NCI-H82 treated with DMSO at 0.1 percent for 48 hours (cell line): ENCODE results near the gene CRELD1.

Source experiments
- DNase-seq: peaks from one replicate; lab custom pipeline; 2025; ENCODE audit not compliant: unreplicated experiment; lab: John Stamatoyannopoulos, UW

The CRELD1 gene

DNA sequence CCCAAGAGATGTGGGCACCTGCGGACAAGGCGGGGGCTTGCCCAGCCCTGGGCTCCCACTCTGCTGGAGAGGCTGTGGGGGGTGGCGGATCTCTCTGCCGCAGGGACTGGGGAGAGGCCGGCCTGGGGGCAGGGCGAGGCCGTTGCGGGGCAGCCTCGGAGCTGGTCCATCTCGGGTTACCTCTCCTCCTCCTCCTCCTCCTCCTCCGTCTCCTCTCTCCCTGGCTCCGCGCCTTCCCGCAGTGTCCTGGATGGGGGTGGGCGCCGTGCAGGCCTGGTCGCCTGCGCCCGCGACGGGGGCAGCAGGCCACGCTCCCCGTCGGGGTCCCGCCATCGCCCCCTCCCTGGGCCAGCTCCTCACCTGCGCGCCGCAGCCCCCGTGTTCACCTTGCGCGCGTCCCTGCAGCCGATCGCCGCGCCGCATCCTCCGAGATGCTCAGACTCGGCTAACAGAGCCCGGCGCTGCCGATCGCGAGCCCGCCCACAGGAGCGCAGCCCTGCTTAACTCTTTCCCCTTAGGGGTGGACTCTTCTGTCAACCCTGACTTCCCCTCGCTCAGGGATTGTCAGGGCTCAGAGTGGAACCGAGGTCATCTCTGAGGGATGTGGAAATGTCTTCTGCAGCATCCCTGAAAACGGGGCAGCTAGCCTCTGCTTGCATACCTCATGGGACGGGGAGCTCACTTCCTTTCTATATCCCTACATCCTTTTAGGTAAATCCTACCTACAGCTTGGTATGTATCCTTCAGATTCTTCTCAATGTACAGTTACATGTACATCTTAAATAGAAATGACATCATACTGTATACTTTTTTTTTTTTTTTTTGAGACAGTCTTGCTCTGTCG is 18.6 kb downstream of the CRELD1 start, which contains the start of gene PRRT3:
Gene PRRT3, minus strand, starts transcription at position 447 of the 844 bp plus-strand sequence. CDS start 2,293 bp downstream, outside the sequence.
- DNase-seq, result no peak

GRCh38 chr3:9955067-9955502 is 21.5 kb downstream of the CRELD1 start:
- peak; percentile 84 for DNase-seq

DNA sequence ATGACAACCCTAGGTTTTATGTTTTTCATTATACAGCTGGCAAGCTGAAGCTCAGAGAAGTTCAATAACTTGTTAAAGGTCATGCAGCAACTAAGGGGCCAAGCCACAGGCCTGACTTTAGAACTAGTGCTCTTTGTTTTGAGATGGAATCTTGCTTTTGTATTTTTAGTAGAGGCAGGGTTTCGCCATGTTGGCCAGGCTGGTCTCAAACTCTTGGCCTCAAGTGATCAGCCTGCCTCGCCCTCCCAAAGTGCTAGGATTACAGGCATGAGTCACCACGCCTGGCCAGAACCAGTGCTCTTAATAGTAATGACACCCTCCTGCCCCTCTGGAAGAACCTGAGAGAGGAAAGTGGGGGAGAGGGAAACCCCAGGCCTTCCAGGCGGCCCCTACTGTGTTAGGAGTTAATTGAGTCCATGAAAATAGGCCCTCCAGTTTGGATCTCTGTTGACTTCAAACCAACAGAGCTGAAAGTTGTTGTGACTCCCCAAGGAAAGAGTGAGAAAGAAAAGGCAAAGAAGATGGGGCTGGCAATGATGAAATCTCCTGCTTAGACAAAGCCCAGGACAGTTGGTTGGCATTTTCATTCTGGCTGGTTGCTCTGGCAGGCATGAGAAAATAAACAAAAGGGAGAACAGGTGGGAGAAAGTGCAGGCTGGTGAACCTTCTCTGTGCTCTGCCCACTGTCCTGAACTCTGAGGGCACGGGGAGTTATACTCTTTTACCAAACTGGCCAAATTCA is 22.1 kb downstream of the CRELD1 start:
- no peak for DNase-seq

GRCh38 chr3:9957214-9957613 is 23.6 kb downstream of the CRELD1 start:
- peak; percentile 9 for DNase-seq

GRCh38 chr3:9965200-9965875 is 31.7 kb downstream of the CRELD1 start:
- DNase-seq, result no peak

GRCh38 chr3:9966841-9967240 is 33.2 kb downstream of the CRELD1 start:
- no peak for DNase-seq

- no peak for DNase-seq
Observed at GRCh38 chr3:9969632-9970019, 36.0 kb downstream of the CRELD1 start.

DNA sequence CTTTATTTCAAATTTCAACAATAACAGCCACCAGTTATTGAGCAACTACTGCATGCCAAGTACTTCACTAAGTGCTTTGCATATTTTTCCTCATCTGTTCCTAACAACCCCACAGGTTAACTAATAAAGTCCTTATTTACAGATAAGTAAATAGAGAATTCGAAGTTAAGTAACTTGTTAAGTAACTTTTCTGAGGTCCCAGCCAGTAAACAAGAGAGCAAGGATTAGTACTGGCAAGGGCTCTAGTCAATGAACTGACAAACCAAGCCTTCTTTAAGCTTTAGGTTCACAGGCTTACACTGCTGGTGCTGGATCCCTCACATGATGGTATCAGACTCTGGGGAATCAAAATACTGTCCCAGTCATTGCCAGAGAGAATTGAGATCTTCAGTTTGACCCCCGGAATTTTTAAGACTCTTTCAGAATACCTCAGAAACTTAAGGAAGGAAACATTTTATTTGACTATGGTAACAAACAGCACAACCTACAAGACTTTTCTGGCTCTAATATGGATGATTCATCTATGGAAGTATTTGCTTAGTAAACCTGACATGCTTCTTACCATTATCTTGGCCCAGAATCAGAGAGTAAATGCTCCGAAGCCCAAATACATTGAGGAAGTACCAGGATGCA is 36.5 kb downstream of the CRELD1 start:
- DNase-seq, result no peak

DNA sequence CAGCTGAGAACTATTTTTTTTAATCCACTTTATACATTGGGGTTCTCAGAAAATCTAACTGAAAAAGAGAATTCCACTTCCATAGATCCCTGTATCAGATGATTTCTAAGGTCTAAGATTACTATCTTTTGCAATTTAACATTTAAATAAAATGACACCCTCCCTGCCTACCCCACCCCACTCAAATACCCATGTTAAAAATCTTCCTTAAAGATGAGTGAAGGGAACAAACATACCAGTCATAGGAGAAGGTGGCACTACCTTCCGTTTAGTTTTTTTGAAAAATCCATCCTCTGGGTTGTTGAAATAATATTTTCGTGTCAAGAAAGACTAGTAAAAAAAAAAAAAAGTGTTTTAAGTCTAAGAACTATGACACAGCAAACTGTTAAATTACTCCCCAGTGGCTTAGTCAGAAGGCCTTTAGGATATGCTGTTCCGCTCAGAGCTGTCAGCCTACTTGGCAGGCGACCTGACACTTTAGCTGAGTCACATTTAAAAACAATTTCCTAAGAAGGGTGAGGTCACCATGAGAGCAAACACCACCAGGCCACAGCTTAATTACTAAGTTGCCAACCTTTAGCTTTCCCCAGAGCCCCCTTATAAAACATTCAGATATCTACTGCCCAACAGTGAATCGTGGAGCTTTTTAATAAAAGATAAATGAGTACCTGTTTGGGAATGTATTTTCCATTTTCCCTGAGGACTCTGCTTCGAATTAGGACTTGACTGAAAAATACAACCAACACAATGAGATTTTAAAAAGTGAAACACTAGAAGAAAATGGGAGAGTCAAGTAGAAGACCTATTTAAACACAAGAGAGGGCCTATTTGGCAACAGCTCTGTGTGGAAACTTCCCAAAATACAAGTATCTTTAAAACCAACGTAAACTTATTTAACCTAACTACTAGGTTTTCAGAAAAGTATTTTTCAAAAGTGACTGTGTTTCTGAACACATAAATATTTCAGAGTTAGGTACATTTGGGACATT is 43.4 kb downstream of the CRELD1 start:
- DNase-seq, result no peak

DNA sequence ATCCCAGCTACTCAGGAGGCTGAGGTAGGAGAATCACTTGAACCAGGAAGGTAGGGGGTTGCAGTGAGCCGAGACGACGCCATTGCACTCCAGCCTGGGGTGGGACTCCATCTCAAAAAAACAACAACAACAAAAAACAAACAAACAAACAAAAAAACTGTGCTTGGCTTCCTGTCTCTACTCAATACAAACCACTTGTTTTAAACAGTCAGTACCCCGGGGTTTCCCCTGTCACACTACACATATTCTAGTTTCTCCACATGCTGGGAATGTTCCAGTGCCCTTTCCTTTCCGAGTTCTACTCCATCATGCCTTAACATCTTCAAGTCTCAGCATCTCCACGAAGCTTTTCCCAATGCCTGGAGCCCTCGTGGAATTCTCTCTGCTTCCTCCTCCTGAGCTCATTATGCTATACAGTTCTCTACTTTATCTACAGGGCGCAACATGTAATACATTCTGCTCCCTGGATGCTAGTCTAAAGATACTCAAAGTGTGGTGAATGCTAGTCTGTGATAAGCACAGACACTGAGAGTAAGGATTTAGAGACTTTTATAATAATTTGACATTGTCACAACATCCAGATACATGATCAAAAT is 45.2 kb downstream of the CRELD1 start:
- DNase-seq, result no peak

- DNase-seq, result no peak
Observed at GRCh38 chr3:9980251-9980650, 46.6 kb downstream of the CRELD1 start.

DNA sequence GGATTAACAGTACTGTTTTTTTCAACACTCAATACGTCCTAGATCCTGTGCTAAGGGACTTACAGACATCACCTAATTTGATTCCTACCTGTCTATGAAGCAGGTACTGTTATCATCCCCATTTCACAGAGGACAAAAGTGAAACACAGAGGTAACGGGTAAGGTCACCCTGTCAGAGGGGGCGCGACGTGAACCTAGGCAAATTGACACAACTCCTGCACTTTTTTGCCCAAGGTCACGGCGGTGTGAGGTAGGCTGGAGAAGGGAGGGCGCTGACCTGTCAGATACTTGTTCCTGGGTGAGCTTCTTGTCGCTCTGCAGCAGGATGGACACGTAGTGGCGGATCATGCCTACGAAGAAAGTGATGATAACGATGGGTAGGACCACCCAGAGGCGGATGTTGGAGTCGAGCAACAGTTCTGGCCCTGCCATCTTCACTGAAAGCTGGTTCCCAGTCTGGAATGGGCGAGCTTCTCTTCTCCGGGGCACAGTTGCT is 52.6 kb downstream of the CRELD1 start:
- no peak for DNase-seq

- DNase-seq, result no peak
Observed at GRCh38 chr3:9994086-9994844, 60.6 kb downstream of the CRELD1 start.
